ENCODE results near the gene LRRC7. TPM values are rescaled to one million over a fixed set of nuclear protein-coding genes. Genes with fewer than 3 reads are reported as not detected.

Gene LRRC7
- total and polyA plus RNA-seq, 2 donors, result 0.09 to 0.21 TPM

DNA sequence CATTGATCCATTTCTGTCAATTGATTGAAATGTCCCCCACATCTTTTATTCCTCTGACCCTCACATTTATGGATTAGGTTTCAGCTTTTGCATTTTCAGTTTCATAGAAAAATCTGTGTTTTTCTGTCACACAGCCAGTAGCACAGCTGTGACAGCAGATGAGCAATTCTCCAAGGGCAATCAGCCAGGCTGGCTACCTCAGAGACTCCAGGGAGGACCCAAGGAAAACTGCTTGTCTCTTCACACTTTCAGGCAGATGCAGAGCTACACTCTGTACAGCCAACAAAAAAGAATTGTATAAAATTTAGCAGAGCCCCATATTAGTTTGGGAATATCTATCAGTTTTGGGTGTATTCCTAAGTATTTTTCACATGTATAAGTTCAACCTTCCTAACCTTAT lies 257.2 kb downstream of the LRRC7 start:
- Histone ChIP-seq H3K27me3 (ENCODE audit: control insufficient read depth in 2 of 2, insufficient read depth in 1 of 2, low read length in 1 of 2) (no peaks in the 10 kb centered on the region), H3K4me1 (ENCODE audit: control insufficient read depth in 2 of 2, insufficient read depth in 2 of 2, low read length in 2 of 2) (no peaks in the 10 kb centered on the region), H3K36me3 (ENCODE audit: control insufficient read depth in 2 of 2, insufficient read depth in 2 of 2, low read length in 1 of 2) (no peaks in the 10 kb centered on the region), H3K27ac (ENCODE audit: low read depth in 1 of 2, low read length in 1 of 2) (no peak overlapping the region), H3K9me3 (ENCODE audit: control insufficient read depth in 2 of 2, insufficient read depth in 1 of 2, low read length in 1 of 2) (no peaks in the 10 kb centered on the region), H3K4me3 (ENCODE audit: low read length in 2 of 2) (no peak overlapping the region)
- DNase-seq (ENCODE audit: low read depth in 6 of 9, low spot score in 9 of 9), result no peak

DNA sequence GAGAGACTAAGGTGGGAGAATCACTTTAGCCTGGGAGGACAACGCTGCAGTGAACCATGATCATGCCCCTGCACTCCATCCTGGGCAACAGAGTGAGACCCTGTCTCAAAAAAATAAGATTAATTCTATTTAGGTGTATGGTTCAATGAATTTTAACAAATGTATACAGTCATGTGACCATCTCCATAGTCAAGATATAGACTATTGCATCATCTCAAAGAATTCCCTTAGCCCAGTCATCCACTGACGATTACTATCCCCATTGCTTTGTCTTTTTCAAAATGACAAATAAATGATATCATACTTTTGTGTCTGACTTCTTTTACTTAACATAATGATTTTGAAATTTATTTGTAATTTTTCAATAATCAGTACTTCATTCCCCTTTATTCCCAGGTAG lies 260.0 kb downstream of the LRRC7 start:
- Histone ChIP-seq H3K4me1 (ENCODE audit: control insufficient read depth in 2 of 2, insufficient read depth in 2 of 2, low read length in 2 of 2) (no peaks in the 10 kb centered on the region), H3K27me3 (ENCODE audit: control insufficient read depth in 2 of 2, insufficient read depth in 1 of 2, low read length in 1 of 2) (no peaks in the 10 kb centered on the region), H3K27ac (ENCODE audit: low read depth in 1 of 2, low read length in 1 of 2) (no peak overlapping the region), H3K9me3 (ENCODE audit: control insufficient read depth in 2 of 2, insufficient read depth in 1 of 2, low read length in 1 of 2) (no peaks in the 10 kb centered on the region), H3K36me3 (ENCODE audit: control insufficient read depth in 2 of 2, insufficient read depth in 2 of 2, low read length in 1 of 2) (no peaks in the 10 kb centered on the region), H3K4me3 (ENCODE audit: low read length in 2 of 2) (no peak overlapping the region)
- DNase-seq (ENCODE audit: low read depth in 6 of 9, low spot score in 9 of 9), result no peak
- WGBS, result 96% methylated on average over 2 of the region's 2 CpGs

DNA sequence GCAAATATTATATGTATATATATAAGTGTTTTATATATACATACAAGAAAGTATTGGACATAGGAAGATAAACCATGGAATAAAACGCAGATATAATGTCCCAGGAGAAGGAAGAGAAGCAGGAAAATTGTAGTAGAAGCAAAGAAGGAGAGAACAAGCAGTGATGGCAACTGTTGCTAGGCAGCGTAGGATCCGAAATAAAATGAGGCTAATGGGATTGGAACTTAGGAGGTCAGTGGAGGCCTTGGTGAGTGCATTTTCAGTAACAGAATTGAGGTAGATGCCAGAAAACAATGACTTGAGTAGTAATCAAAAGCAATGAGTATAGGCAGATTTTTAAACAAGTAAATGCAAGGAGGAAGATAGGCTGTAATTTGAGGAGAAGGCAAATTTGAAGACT lies 265.8 kb downstream of the LRRC7 start:
- H3K27ac ChIP-seq (ENCODE audit: low read depth in 1 of 2, low read length in 1 of 2), result no peak overlapping the region
- no peaks in the 10 kb centered on the region for H3K4me1 ChIP-seq (ENCODE audit: control insufficient read depth in 2 of 2, insufficient read depth in 2 of 2, low read length in 2 of 2)
- DNase-seq (ENCODE audit: low read depth in 6 of 9, low spot score in 9 of 9), result no peak
- WGBS, result 90% methylated on average over 3 of the region's 3 CpGs
- H3K4me3 ChIP-seq (ENCODE audit: low read length in 2 of 2), result no peak overlapping the region
- H3K9me3 ChIP-seq (ENCODE audit: control insufficient read depth in 2 of 2, insufficient read depth in 1 of 2, low read length in 1 of 2), result no peaks in the 10 kb centered on the region
- no peaks in the 10 kb centered on the region for H3K36me3 ChIP-seq (ENCODE audit: control insufficient read depth in 2 of 2, insufficient read depth in 2 of 2, low read length in 1 of 2)
- H3K27me3 ChIP-seq (ENCODE audit: control insufficient read depth in 2 of 2, insufficient read depth in 1 of 2, low read length in 1 of 2), result no peaks in the 10 kb centered on the region

DNA sequence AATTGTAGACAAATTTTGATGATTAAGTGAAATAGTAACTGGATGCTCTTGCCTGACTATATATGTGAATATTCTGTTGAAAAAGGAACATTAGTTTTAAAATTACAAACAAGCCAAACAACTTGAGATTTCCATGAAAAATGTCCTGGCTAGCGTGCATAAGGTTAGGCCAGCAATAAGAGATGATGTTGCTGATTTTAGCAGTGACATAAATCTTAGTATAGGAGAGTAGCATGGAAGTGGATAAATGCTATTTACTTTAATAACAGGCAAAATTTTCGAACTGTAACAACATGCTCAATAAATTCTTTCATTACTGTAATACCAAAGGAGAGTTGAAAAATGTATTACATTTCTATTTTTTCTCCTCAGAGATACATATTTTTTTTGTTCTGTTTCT lies 266.6 kb downstream of the LRRC7 start:
- Histone ChIP-seq H3K9me3 (ENCODE audit: control insufficient read depth in 2 of 2, insufficient read depth in 1 of 2, low read length in 1 of 2) (no peaks in the 10 kb centered on the region), H3K27ac (ENCODE audit: low read depth in 1 of 2, low read length in 1 of 2) (no peak overlapping the region), H3K36me3 (ENCODE audit: control insufficient read depth in 2 of 2, insufficient read depth in 2 of 2, low read length in 1 of 2) (no peaks in the 10 kb centered on the region), H3K4me3 (ENCODE audit: low read length in 2 of 2) (no peak overlapping the region), H3K27me3 (ENCODE audit: control insufficient read depth in 2 of 2, insufficient read depth in 1 of 2, low read length in 1 of 2) (no peaks in the 10 kb centered on the region), H3K4me1 (ENCODE audit: control insufficient read depth in 2 of 2, insufficient read depth in 2 of 2, low read length in 2 of 2) (no peaks in the 10 kb centered on the region)
- no peak for DNase-seq (ENCODE audit: low read depth in 6 of 9, low spot score in 9 of 9)
- 83% methylated on average over 2 of the region's 2 CpGs for WGBS

DNA sequence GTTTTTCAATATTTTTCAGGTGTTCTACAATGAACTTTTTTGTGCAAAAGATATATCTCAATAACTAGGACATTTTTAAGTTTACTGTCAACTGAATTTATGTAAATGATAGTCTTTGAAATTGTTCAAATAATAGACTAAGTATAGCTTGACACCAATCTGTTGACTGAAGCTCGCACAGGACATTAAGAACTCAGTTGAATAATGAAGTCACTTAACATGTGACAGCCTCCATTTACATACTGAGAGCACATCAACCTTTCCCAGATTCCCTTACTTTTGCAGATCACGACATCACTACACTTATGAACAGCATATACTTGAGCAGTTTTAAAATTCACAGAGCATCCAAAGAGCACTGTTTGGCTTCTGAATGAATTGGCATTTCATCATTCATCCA lies 268.2 kb downstream of the LRRC7 start:
- H3K4me1 ChIP-seq (ENCODE audit: control insufficient read depth in 2 of 2, insufficient read depth in 2 of 2, low read length in 2 of 2), result no peaks in the 10 kb centered on the region
- H3K27ac ChIP-seq (ENCODE audit: low read depth in 1 of 2, low read length in 1 of 2), result no peak overlapping the region
- DNase-seq (ENCODE audit: low read depth in 6 of 9, low spot score in 9 of 9), result no peak
- no peaks in the 10 kb centered on the region for H3K36me3 ChIP-seq (ENCODE audit: control insufficient read depth in 2 of 2, insufficient read depth in 2 of 2, low read length in 1 of 2)
- no peak overlapping the region for H3K4me3 ChIP-seq (ENCODE audit: low read length in 2 of 2)
- no peaks in the 10 kb centered on the region for H3K27me3 ChIP-seq (ENCODE audit: control insufficient read depth in 2 of 2, insufficient read depth in 1 of 2, low read length in 1 of 2)
- 82% methylated on average over 2 of the region's 2 CpGs for WGBS
- H3K9me3 ChIP-seq (ENCODE audit: control insufficient read depth in 2 of 2, insufficient read depth in 1 of 2, low read length in 1 of 2), result no peaks in the 10 kb centered on the region

DNA sequence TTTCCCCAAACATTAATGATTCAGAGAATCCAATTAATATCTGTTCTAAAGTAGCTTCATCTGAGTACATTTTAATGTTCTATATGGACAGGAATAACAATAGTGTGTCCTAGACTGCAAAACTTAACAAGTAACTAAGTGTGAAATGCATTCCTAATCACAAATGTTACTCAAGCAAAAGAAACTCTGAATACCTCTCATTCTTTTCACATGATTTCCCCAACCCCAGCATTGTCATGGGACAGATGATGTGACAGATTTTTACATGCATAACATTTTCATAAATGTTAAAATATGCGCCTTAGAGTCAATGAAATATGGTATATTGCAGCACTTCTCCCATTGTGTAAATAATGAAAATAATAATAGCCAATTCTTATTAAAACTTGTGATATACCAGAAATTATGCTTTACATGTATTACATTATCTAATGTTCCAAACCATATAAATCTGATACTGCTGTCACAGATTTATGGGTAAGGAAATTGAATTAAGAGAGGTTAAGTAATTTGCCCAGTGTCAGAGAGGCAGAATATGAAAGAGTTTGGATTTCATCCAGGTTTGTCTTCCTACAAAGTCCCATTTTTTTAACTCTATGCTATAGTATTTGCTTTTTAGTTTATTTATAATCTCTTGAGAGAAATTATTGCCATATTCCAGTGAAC lies 269.4 kb downstream of the LRRC7 start:
- Histone ChIP-seq H3K27ac (ENCODE audit: low read depth in 1 of 2, low read length in 1 of 2) (no peak overlapping the region), H3K4me1 (ENCODE audit: control insufficient read depth in 2 of 2, insufficient read depth in 2 of 2, low read length in 2 of 2) (no peaks in the 10 kb centered on the region), H3K27me3 (ENCODE audit: control insufficient read depth in 2 of 2, insufficient read depth in 1 of 2, low read length in 1 of 2) (no peaks in the 10 kb centered on the region), H3K9me3 (ENCODE audit: control insufficient read depth in 2 of 2, insufficient read depth in 1 of 2, low read length in 1 of 2) (no peaks in the 10 kb centered on the region), H3K4me3 (ENCODE audit: low read length in 2 of 2) (no peak overlapping the region), H3K36me3 (ENCODE audit: control insufficient read depth in 2 of 2, insufficient read depth in 2 of 2, low read length in 1 of 2) (no peaks in the 10 kb centered on the region)
- no peak for DNase-seq (ENCODE audit: low read depth in 6 of 9, low spot score in 9 of 9)
- 99% methylated on average over 1 of the region's 1 CpG for WGBS

DNA sequence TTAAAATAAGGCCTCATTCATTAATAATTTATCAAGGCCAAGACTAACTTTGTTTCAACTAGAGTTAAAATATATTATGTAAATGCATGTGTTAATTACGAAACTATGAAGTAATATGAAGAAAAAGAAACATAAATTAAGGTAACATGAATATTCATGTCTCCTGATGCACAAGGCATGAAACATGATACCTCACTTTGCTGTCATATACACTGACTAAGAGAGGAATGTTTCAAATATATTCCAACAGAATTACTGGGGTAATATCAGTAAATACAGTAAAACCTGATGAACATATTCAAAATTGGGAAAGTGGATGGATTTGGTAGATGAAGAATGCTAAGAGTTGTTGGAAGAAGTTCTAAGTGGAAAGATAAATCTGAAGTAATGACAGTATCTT lies 274.6 kb downstream of the LRRC7 start:
- H3K9me3 ChIP-seq (ENCODE audit: control insufficient read depth in 2 of 2, insufficient read depth in 1 of 2, low read length in 1 of 2), result no peaks in the 10 kb centered on the region
- no peaks in the 10 kb centered on the region for H3K36me3 ChIP-seq (ENCODE audit: control insufficient read depth in 2 of 2, insufficient read depth in 2 of 2, low read length in 1 of 2)
- no peak overlapping the region for H3K27ac ChIP-seq (ENCODE audit: low read depth in 1 of 2, low read length in 1 of 2)
- H3K4me1 ChIP-seq (ENCODE audit: control insufficient read depth in 2 of 2, insufficient read depth in 2 of 2, low read length in 2 of 2), result no peaks in the 10 kb centered on the region
- DNase-seq (ENCODE audit: low read depth in 6 of 9, low spot score in 9 of 9), result no peak
- H3K4me3 ChIP-seq (ENCODE audit: low read length in 2 of 2), result no peak overlapping the region
- 84% methylated on average over 1 of the region's 1 CpG for WGBS
- no peaks in the 10 kb centered on the region for H3K27me3 ChIP-seq (ENCODE audit: control insufficient read depth in 2 of 2, insufficient read depth in 1 of 2, low read length in 1 of 2)

DNA sequence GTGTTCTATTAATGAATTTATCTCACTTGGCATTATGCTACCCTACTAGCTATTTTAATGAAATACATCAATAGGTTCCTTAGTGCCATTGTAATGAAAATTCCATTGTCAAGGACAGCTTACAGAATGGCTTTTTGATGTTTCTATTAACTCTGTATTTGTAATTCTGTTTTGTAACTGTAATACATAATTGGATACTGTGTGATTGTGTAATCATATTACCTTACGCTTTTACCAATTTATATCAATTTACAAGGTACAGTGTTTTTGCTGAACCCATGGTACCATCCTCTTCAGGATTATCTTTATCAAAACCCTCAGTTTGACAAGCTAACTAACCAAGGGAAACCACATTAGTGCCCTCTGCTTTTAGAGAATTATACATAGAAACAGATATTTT lies 277.9 kb downstream of the LRRC7 start:
- no peak overlapping the region for H3K27ac ChIP-seq (ENCODE audit: low read depth in 1 of 2, low read length in 1 of 2)
- no peaks in the 10 kb centered on the region for H3K4me1 ChIP-seq (ENCODE audit: control insufficient read depth in 2 of 2, insufficient read depth in 2 of 2, low read length in 2 of 2)
- no peak overlapping the region for H3K4me3 ChIP-seq (ENCODE audit: low read length in 2 of 2)
- no peaks in the 10 kb centered on the region for H3K36me3 ChIP-seq (ENCODE audit: control insufficient read depth in 2 of 2, insufficient read depth in 2 of 2, low read length in 1 of 2)
- WGBS, result 99% methylated on average over 1 of the region's 1 CpG
- no peaks in the 10 kb centered on the region for H3K27me3 ChIP-seq (ENCODE audit: control insufficient read depth in 2 of 2, insufficient read depth in 1 of 2, low read length in 1 of 2)
- no peaks in the 10 kb centered on the region for H3K9me3 ChIP-seq (ENCODE audit: control insufficient read depth in 2 of 2, insufficient read depth in 1 of 2, low read length in 1 of 2)
- DNase-seq (ENCODE audit: low read depth in 6 of 9, low spot score in 9 of 9), result no peak

DNA sequence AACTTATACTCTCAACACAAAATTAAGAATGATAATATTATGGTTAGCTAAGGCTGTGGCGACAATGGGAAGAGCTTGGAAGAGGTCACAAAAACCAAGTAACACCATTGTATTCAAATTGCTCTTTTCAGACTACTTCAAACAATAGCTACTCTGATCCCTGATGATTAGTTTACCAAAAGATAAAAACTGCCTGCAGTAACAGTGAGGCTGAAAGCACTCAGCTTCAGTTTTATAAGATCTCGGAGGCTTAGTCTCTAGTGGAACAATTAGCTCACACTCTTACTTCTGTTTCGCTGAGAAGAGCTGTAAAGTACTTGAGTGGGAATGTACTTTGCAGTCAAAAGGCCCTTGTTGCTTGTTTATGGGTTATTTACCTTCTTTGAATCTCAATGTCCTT lies 278.5 kb downstream of the LRRC7 start:
- WGBS, result 84% methylated on average over 3 of the region's 3 CpGs
- H3K4me3 ChIP-seq (ENCODE audit: low read length in 2 of 2), result no peak overlapping the region
- no peaks in the 10 kb centered on the region for H3K9me3 ChIP-seq (ENCODE audit: control insufficient read depth in 2 of 2, insufficient read depth in 1 of 2, low read length in 1 of 2)
- H3K27me3 ChIP-seq (ENCODE audit: control insufficient read depth in 2 of 2, insufficient read depth in 1 of 2, low read length in 1 of 2), result no peaks in the 10 kb centered on the region
- H3K36me3 ChIP-seq (ENCODE audit: control insufficient read depth in 2 of 2, insufficient read depth in 2 of 2, low read length in 1 of 2), result no peaks in the 10 kb centered on the region
- no peaks in the 10 kb centered on the region for H3K4me1 ChIP-seq (ENCODE audit: control insufficient read depth in 2 of 2, insufficient read depth in 2 of 2, low read length in 2 of 2)
- H3K27ac ChIP-seq (ENCODE audit: low read depth in 1 of 2, low read length in 1 of 2), result no peak overlapping the region
- no peak for DNase-seq (ENCODE audit: low read depth in 6 of 9, low spot score in 9 of 9)

DNA sequence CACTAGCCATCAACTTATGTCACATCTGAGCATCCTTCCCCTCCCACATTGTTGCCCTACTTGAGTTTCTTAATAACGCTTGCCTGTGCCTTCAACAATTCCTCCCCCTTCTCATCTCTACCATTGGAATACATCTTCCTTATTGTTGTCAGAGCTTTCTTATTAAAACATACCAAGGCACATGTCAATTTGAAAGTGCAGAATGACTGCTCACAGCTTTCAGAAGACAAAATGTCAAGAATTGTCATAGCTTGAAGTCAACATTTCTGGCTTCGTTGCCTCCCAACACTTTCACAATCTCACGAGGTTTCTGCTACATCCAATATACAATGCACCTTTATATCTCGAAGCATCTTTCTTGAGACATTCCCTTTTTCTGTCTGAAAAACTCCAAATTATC lies 279.9 kb downstream of the LRRC7 start:
- Histone ChIP-seq H3K9me3 (ENCODE audit: control insufficient read depth in 2 of 2, insufficient read depth in 1 of 2, low read length in 1 of 2) (no peaks in the 10 kb centered on the region), H3K27me3 (ENCODE audit: control insufficient read depth in 2 of 2, insufficient read depth in 1 of 2, low read length in 1 of 2) (no peaks in the 10 kb centered on the region), H3K4me3 (ENCODE audit: low read length in 2 of 2) (no peak overlapping the region), H3K27ac (ENCODE audit: low read depth in 1 of 2, low read length in 1 of 2) (no peak overlapping the region), H3K36me3 (ENCODE audit: control insufficient read depth in 2 of 2, insufficient read depth in 2 of 2, low read length in 1 of 2) (no peaks in the 10 kb centered on the region), H3K4me1 (ENCODE audit: control insufficient read depth in 2 of 2, insufficient read depth in 2 of 2, low read length in 2 of 2) (no peaks in the 10 kb centered on the region)
- WGBS, result 90% methylated on average over 4 of the region's 4 CpGs
- no peak for DNase-seq (ENCODE audit: low read depth in 6 of 9, low spot score in 9 of 9)

Data from thymus (tissue), 11 donors.